Endometrial microvascular endothelial cells (primary cell): ENCODE results near the gene MAP3K4. TPM values are rescaled to one million over a fixed set of nuclear protein-coding genes. Genes with fewer than 3 reads are reported as not detected.
"Not testable (repeated sequence)": the region's sequence is repeated elsewhere in the genome, so short reads cannot be mapped to it uniquely, and the experiment has no call there.

Experiments used
- in situ Hi-C: cut with HindIII; loops from 2 replicates; pipeline ENCODE4 v1.10.0; 2017; ENCODE audit warnings: low sequenced_read_pairs, low pct_unique_long_range_greater_than_20kb; ENCODE audit errors: inconsistent ontology term
- total RNA-seq: library from RNA; depleted of rRNA; stranded (reverse); fragments of >200 nt; gene quantifications from one replicate; pipeline ENCODE4 v1.2.3, GENCODE V29; 2015; ENCODE audit errors: inconsistent ontology term

MAP3K4 gene
- total RNA-seq, 1 donor from 2014 or later: 16.7 TPM

GRCh38 chr6:161105408-161105807 lies 113.8 kb downstream of the MAP3K4 start:
- in situ Hi-C loops: no loop called here

DNA sequence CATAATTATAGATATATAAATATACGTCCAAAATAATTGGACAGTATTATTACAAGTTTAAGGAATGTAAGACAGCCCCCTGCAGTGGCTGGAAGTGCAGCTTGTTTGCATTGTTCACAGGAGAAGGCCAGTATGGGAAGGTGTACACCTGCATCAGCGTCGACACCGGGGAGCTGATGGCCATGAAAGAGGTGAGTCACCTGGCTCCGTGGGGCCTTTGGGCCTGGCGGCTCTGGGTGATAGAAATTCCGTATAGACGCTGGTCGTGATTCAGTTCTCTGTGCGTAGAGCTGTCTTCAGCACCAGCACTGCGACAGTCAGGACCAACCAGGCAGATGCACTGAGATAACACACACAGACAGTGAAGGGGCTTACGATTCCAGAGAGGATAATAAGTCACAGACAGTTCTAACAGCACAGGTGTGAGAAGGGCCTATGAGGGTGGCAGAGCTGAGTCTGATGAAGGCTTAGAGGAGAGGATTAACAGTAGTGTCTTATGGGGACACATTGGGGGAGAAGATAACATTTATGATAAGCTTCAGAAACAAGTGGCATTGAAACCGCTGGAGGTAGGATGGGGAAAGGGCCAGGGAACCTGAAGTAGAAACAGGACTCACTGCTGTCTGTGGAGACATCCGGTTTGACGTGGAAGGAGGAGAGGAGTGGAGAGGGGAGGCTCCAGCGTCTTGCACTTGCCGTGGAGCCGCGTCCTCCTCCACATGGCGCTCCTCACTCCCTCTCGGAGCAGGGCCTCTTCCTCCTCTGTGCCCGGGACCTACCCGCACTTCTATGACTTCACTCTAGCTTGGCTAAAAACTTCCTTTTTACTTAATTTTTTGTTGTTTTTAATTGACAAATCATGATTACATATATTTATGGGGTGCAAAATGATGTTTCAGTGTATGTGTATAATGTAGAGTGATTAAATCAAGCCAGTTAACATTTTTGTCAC lies 116.5 kb downstream of the MAP3K4 start:
- in situ Hi-C loops: no loop called here

DNA sequence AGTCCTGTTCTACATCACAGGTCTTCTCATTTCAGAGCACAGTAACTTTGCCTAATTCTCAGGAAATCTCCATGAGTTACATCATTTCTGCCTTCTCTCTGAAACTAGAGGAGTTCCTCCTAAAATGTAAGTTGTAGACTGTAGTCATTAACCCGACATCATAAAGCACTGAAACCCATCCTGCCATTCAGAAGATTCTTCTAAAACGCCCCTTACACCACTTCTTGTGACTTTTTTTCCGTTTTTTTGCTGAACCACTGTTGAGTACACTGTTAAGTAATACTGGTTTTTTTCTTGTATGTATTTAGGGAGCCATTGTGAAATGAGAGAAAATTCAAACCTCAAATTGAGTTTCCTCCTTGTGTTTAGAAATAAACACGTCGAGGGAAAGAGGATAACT lies 117.3 kb downstream of the MAP3K4 start:
- in situ Hi-C loops: no loop called here

- in situ Hi-C loops: no loop called here
Observed at GRCh38 chr6:161109366-161109765, 117.8 kb downstream of the MAP3K4 start.

DNA sequence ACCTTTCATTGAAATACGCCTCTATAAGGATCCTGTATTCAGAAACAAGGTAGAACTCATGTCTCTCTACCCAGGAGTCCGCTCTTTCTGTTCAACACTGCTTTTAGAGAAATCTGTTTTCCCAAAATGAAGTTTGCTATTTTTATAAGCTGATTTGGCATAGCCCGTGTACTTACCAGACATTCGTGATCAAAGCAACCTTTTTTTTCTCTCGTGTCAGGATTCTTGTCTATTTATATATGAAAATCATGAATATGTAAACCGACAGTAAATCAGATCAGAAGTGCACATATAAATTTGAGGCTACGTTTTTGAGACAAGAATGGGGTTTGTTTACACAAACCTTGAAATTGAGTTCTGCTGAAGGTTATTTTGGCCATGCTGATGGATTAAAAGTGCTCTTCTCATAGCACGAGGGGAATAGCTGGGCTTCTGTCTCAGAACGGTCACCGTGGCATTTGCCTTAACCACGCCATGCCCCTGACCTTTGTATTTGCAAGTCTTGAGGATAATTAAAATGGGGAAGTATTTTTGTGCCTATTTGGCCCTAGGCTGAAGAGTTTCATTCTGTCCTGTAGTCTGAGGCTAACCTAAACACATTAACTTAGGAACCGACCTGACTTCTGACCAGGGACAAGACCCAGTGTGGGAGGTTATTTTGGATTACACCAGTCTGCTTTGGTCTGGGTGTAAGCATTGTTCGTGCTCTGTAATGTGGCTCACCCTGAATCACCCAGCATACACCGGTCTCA lies 118.6 kb downstream of the MAP3K4 start:
- in situ Hi-C loops: no loop called here

DNA sequence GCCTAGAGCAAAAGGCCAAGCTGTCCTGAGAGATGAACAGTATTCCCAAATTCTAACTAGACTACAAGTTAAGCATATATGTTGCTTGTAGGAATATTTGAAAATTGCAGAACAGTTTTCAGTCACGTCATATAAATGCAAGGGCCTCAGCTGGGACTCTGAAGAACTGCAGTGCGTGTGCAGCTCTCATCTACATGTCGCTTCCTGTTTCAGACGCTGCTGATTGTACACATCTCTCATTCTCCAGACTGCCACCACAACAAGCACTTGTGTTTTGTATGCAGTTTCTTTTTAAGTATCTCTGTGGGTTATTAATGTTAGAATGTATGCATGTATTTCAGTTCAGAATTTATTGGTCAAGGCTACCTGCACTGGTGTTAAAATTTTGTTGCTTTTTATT lies 119.7 kb downstream of the MAP3K4 start:
- in situ Hi-C loops: no loop called here

- in situ Hi-C loops: no loop called here
Observed at GRCh38 chr6:161115468-161115867, 123.9 kb downstream of the MAP3K4 start.

- in situ Hi-C loops: no loop called here
Observed at GRCh38 chr6:161116554-161116953, 125.0 kb downstream of the MAP3K4 start.

GRCh38 chr6:161117308-161117707 lies 125.7 kb downstream of the MAP3K4 start:
- in situ Hi-C loops: no loop called here

- in situ Hi-C loops: no loop called here
Observed at GRCh38 chr6:161117942-161118341, 126.4 kb downstream of the MAP3K4 start.

GRCh38 chr6:161123319-161123718 lies 131.8 kb downstream of the MAP3K4 start:
- in situ Hi-C loops: not testable (repeated sequence)

DNA sequence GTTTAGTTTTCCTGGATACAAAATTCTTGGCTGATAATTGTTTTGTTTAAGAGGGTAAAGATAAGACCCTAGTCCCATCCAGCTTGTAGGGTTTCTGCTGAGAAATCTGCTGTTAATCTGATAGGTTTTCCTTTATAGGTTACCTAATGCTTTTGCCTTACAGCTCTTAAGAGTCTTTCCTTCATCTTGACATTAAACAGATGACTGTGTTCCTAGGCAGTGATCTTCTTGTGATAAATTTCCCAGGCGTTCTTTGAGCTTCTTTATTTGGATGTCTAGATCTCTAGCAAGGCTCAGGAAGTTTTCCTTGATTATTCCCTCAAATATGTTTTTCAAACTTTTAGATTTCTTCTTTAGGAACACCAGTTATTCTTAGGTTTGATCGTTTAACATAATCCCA lies 134.0 kb downstream of the MAP3K4 start:
- in situ Hi-C loops: no loop called here

DNA sequence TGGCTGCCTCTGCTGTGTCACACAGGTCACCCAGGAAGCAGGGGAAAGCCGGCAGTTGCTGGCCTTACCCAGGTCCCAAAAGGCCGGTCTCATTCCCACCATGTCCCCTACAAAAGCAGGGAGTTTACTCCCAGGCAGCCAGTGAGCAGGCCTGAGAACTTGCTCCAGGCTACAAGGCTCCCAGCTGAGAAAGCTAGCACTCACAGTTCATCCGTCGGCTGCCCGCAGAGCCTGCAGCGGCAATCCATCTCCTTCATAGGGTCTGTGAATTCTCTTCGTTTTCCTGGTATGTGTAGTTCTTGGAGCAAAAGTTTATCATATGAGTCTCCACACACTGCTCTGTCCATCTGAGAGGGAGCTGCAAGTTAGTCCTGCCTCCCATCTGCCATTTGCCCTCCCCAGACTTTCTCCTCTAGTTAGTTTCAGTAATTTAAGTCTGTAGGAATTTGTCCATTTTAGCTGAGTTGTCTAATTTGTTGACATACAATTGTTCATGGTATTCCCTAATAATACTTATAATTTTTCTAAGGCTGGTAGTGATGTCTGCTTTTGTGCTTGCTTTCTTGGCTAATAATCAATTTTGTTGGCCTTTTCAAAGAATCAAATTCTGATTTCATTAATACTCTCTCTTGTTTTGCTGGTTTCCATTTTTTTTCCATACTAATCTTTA lies 135.6 kb downstream of the MAP3K4 start:
- in situ Hi-C loops: no loop called here

DNA sequence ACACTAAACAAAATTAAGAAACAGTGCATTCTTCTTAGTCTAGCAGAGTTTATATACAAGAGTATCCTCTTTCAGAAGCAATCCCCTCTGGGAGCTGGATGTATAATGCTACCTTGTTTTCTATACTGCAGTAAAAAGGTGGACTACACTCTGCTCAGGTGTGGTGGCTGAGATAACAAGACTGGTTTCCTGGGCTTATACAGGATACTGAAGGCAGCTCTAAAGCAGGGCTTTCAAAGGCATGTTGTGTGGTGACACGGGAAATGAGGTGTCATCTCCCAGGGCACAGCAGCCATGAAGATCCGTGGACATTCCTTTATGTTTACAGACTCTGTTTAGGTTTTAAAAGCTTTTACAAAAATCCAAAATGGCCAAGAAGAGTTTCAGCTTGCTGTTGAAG lies 136.7 kb downstream of the MAP3K4 start:
- in situ Hi-C loops: no loop called here

- in situ Hi-C loops: no loop called here
Observed at GRCh38 chr6:161128680-161129196, 137.2 kb downstream of the MAP3K4 start.

DNA sequence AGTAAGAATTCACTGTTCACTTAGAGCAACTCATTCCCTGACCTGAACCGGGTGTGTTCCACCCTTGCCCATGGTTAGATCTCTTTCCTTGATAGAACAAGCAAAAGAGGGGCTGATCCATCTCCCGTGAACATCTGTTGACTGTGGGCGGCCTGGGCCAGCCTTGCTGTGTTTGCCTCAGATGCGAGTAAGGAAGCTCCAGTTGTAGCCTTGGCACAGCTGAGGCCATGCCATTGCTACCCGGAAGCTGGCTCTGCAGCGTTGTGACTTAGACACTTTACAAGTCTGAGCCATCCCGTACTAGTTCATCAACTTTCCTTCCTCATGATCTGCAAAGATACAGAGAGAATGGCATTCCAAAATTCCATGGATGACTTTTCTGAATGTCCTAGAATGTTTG lies 139.0 kb downstream of the MAP3K4 start:
- in situ Hi-C loops: no loop called here

DNA sequence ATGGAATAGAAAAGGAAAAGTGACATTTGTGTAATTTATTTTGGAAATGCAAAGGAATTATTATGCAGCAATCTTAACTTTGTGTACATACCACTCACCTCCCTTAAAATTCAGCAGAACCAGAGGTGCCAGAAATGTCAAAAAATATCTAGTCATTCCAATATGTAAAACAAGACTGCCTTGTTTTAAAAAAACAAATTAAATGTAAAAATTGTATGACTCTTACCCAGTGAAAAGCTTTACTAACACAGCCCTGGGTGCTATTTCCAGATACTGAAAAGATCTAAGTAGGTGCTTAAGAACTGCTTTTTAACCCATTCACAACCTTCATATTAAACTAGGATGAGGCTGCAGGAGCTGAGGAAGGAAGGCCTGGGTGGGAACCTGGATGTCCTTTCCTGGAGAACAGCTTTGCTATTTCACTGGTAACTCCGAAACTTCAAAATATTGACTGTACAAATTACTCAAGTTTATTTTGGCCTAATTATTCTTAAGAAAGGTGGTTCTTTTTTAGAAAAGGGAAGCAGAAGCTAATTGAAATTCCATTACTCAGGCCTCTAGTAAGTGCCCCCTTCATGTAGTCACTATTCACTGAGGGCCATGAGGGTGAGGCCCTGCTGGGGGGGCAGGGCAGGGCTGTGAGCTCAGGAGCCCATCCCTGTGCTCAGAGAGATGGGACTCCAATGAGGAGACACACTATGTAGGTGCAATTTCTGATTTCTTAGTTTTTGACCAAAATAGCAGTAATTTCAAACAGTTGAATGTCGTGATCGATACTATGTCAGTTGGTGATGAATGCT lies 139.6 kb downstream of the MAP3K4 start:
- in situ Hi-C loops: no loop called here

DNA sequence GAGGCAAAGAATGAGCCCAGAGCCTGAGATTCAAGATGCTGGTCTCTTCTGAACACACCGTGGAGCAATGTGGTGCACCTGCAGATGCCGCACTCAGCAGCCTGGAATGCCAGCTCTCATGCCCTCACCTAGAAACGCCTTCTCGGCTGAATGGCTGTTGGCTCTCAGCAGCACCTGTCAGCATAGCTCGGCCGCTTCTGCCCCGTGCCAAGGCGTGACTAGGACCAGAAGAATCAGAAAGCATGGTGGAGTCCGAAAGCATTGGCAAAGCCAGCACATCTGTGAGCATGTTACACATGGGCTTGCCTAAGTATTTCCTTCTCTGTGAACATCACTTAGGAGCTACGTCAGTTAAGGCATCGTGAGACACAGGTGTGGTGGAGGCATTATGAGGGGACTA lies 140.8 kb downstream of the MAP3K4 start:
- in situ Hi-C loops: no loop called here

- in situ Hi-C loops: no loop called here
Observed at GRCh38 chr6:161133963-161134362, 142.4 kb downstream of the MAP3K4 start.
